Liver (tissue), 9 donors: ENCODE measurements around the gene CEACAM16. TPM values are rescaled to one million over a fixed set of nuclear protein-coding genes. Genes with fewer than 3 reads are reported as not detected.

ENCODE experiments used
- DNase-seq: peaks from one replicate; pipeline ENCODE4 v3.0.0-alpha.2; 2017; ENCODE audit warnings: low spot score
- H3K27ac ChIP-seq, 2 donors: one replicate each; pipeline ENCODE4 v1.7.0; 2013; ENCODE audit warnings: inconsistent platforms in 2 of 2, low read length in 2 of 2, control low read depth in 1 of 2, low read depth in 1 of 2, mild to moderate bottlenecking in 1 of 2
- H3K27me3 ChIP-seq, 4 donors: one replicate each; pipeline versions ENCODE4 v1.6.1 to v1.7.0; 2013; ENCODE audit warnings: low read length in 3 of 4, inconsistent platforms in 1 of 4, mild to moderate bottlenecking in 1 of 4, moderate library complexity in 1 of 4; ENCODE audit not compliant: control insufficient read depth in 4 of 4, insufficient read depth in 4 of 4
- H3K36me3 ChIP-seq, 4 donors: one replicate each; pipeline versions ENCODE4 v1.6.1 to v1.7.0; 2013; ENCODE audit warnings: low read length in 3 of 4, mild to moderate bottlenecking in 3 of 4, low read depth in 1 of 4, moderate library complexity in 1 of 4; ENCODE audit not compliant: control insufficient read depth in 4 of 4, insufficient read depth in 3 of 4
- H3K4me1 ChIP-seq, 4 donors: one replicate each; pipeline versions ENCODE4 v1.6.1 to v1.7.0; 2013; ENCODE audit warnings: low read length in 3 of 4, mild to moderate bottlenecking in 3 of 4, moderate library complexity in 1 of 4; ENCODE audit not compliant: control insufficient read depth in 4 of 4, insufficient read depth in 4 of 4
- H3K4me3 ChIP-seq, 3 donors: one replicate each; pipeline versions ENCODE4 v1.6.1 to v1.7.0; 2013; ENCODE audit warnings: low read length in 3 of 3, control low read depth in 1 of 3, low read depth in 1 of 3, mild to moderate bottlenecking in 1 of 3
- H3K9ac ChIP-seq, 2 donors: one replicate each; pipeline ENCODE4 v1.7.0; 2013; ENCODE audit warnings: low read length in 2 of 2, mild to moderate bottlenecking in 2 of 2, moderate library complexity in 2 of 2, control low read depth in 1 of 2, low read depth in 1 of 2
- H3K9me3 ChIP-seq, 4 donors: one replicate each; pipeline versions ENCODE4 v1.6.1 to v1.7.0; 2013; ENCODE audit warnings: low read length in 3 of 4; ENCODE audit not compliant: control insufficient read depth in 4 of 4
- CTCF ChIP-seq: fragments of 150-350 bp; IDR thresholded peaks from 2 replicates; pipeline ENCODE4 v1.5.1; 2017; ENCODE audit warnings: improper control_type of control experiment, low read depth, low read length; ENCODE audit not compliant: missing input control
- EGR1 ChIP-seq, 2 donors: IDR thresholded peaks; 2 replicates each; pipeline ENCODE4 v1.6.1; 2016 to 2018; ENCODE audit warnings: antibody characterized with exemption in 2 of 2, low read depth in 2 of 2
- FOXA1 ChIP-seq: IDR thresholded peaks from 2 replicates; pipeline ENCODE4 v1.6.1; 2016; ENCODE audit warnings: antibody characterized with exemption
- FOXA2 ChIP-seq: IDR thresholded peaks from 2 replicates; pipeline ENCODE4 v1.6.1; 2016; ENCODE audit warnings: antibody characterized with exemption
- GABPA ChIP-seq, 2 donors: IDR thresholded peaks in 1 of 2; conservative IDR thresholded peaks in 1 of 2; 2 replicates each; pipeline ENCODE4 v1.6.1; 2016; ENCODE audit warnings: antibody characterized with exemption in 2 of 2, mild to moderate bottlenecking in 1 of 2, moderate library complexity in 1 of 2
- HNF4A ChIP-seq, 2 donors: conservative IDR thresholded peaks; 2 replicates each; pipeline ENCODE4 v1.6.1; 2016; ENCODE audit warnings: antibody characterized with exemption in 2 of 2, mild to moderate bottlenecking in 2 of 2
- HNF4G ChIP-seq: IDR thresholded peaks from 2 replicates; pipeline ENCODE4 v1.6.1; 2016; ENCODE audit warnings: antibody characterized with exemption
- JUND ChIP-seq, 2 donors: IDR thresholded peaks; 2 replicates each; pipeline ENCODE4 v1.6.1; 2016; ENCODE audit warnings: antibody characterized with exemption in 2 of 2
- NR2F2 ChIP-seq: IDR thresholded peaks from 2 replicates; pipeline ENCODE4 v1.6.1; 2016; ENCODE audit warnings: antibody characterized with exemption
- RAD21 ChIP-seq, 2 donors: IDR thresholded peaks; 2 replicates each; pipeline ENCODE4 v1.6.1; 2016; ENCODE audit warnings: antibody characterized with exemption in 2 of 2, mild to moderate bottlenecking in 2 of 2
- RXRA ChIP-seq, 2 donors: IDR thresholded peaks; 2 replicates each; pipeline ENCODE4 v1.6.1; 2017 to 2018; ENCODE audit warnings: antibody characterized with exemption in 2 of 2, mild to moderate bottlenecking in 1 of 2
- SP1 ChIP-seq: IDR thresholded peaks from 2 replicates; pipeline ENCODE4 v1.6.1; 2018; ENCODE audit warnings: antibody characterized with exemption, mild to moderate bottlenecking
- TAF1 ChIP-seq: conservative IDR thresholded peaks from 2 replicates; pipeline ENCODE4 v1.6.1; 2016; ENCODE audit warnings: antibody characterized with exemption, mild to moderate bottlenecking
- YY1 ChIP-seq: IDR thresholded peaks from 2 replicates; pipeline ENCODE4 v1.6.1; 2016; ENCODE audit warnings: antibody characterized with exemption, mild to moderate bottlenecking
- ZBTB33 ChIP-seq: IDR thresholded peaks from 2 replicates; pipeline ENCODE4 v1.6.1; 2016; ENCODE audit warnings: antibody characterized with exemption
- WGBS: extraction: QIAGEN DNeasy Blood & Tissue Kit; methylation state at CpG from one replicate; pipeline ENCODE4 v1.1.7; 2013; 5-methylcytosine and 5-hydroxymethylcytosine counted together
- polyA plus RNA-seq, 2 donors: library from polyadenylated mRNA; stranded (reverse) in 1 of 2; unstranded in 1 of 2; fragments of 200-250 nt in 1 of 2; fragments of >200 nt in 1 of 2; fragmentation: Nextera tagmentation in 1 of 2; extraction: Ambion mirVana in 1 of 2; gene quantifications; one replicate each; pipeline versions ENCODE4 v1.2.1 to v1.2.3, GENCODE V29; 2013 to 2015
- total RNA-seq, 2 donors: library from RNA; depleted of rRNA; stranded (reverse); fragments of >200 nt; gene quantifications; one replicate each; pipeline ENCODE4 v1.2.3, GENCODE V29; 2014
- TF ChIP-seq, protein P1 (sequence below): IDR thresholded peaks from 2 replicates; pipeline ENCODE4 v1.6.1; 2016; ENCODE audit warnings: antibody characterized with exemption
- TF ChIP-seq, protein P2 (sequence below): IDR thresholded peaks from 2 replicates; pipeline ENCODE4 v1.6.1; 2016; ENCODE audit warnings: antibody characterized with exemption
- TF ChIP-seq, protein P3 (sequence below): IDR thresholded peaks from 2 replicates; pipeline ENCODE4 v1.6.1; 2016; ENCODE audit warnings: antibody characterized with exemption, mild to moderate bottlenecking
- donor health status: healthy.
- donor health status: healthy.
- donor health status: healthy.
- donor health status: healthy.
- donor health status: healthy.

Gene CEACAM16
- total and polyA plus RNA-seq, 4 donors = 0.09 TPM; not detected in 3

GRCh38 chr19:44706506-44707236 is 7.7 kb downstream of the CEACAM16 start (continued):
- TF ChIP-seq SP1 (no peak), RXRA (IDR thresholded peaks at IDR 0.05) (no peak), TAF1 (no peak), RAD21 (IDR thresholded peaks at IDR 0.05) (no peak), YY1 (no peak), JUND (IDR thresholded peaks at IDR 0.05) (no peak), CTCF (no peak), EGR1 (IDR thresholded peaks at IDR 0.05; ENCODE audit: low read depth in 2 of 2) (no peak)
- TF ChIP-seq, protein P1, sequence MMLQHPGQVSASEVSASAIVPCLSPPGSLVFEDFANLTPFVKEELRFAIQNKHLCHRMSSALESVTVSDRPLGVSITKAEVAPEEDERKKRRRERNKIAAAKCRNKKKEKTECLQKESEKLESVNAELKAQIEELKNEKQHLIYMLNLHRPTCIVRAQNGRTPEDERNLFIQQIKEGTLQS = no peak

DNA sequence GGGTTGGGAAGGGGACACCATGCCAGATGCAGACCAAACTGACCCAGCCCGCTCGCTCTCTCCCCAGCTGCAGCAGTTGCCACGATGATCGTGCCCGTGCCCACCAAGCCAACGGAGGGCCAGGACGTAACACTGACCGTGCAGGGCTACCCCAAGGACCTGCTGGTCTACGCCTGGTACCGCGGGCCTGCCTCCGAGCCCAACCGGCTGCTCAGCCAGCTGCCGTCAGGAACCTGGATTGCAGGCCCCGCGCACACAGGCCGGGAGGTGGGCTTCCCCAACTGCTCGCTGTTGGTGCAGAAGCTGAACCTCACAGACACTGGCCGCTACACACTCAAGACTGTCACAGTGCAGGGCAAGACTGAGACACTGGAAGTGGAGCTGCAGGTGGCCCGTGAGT is 8.8 kb downstream of the CEACAM16 start:
- no peak for DNase-seq
- Histone ChIP-seq H3K36me3 (peaks cover 0 to 2% (median 0%) of the 10 kb centered on the region in 4 donors), H3K9ac (no peak overlapping the region), H3K4me3 (no peak overlapping the region), H3K27me3 (no peaks in the 10 kb centered on the region), H3K27ac (no peak overlapping the region), H3K9me3 (no peaks in the 10 kb centered on the region), H3K4me1 (no peaks in the 10 kb centered on the region)
- whole genome bisulfite sequencing = 96% methylated on average over 20 of the region's 20 CpGs
- TF ChIP-seq ZBTB33 = no peak
- no peak for TF ChIP-seq FOXA1
- TF ChIP-seq HNF4A (conservative IDR thresholded peaks at IDR 0.05) = no peak
- TF ChIP-seq GABPA (IDR thresholded peaks at IDR 0.05 in 1 of 2, conservative IDR thresholded peaks at IDR 0.05 in 1 of 2) = no peak
- TF ChIP-seq FOXA2 = no peak
- TF ChIP-seq HNF4G = no peak
- no peak for TF ChIP-seq CTCF
- TF ChIP-seq, protein P2, sequence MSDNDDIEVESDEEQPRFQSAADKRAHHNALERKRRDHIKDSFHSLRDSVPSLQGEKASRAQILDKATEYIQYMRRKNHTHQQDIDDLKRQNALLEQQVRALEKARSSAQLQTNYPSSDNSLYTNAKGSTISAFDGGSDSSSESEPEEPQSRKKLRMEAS = no peak
- TF ChIP-seq EGR1 (IDR thresholded peaks at IDR 0.05; ENCODE audit: low read depth in 2 of 2) = no peak
- TF ChIP-seq YY1 = no peak
- TF ChIP-seq, protein P1 = no peak
- TF ChIP-seq RAD21 (IDR thresholded peaks at IDR 0.05) = no peak
- TF ChIP-seq, protein P3, sequence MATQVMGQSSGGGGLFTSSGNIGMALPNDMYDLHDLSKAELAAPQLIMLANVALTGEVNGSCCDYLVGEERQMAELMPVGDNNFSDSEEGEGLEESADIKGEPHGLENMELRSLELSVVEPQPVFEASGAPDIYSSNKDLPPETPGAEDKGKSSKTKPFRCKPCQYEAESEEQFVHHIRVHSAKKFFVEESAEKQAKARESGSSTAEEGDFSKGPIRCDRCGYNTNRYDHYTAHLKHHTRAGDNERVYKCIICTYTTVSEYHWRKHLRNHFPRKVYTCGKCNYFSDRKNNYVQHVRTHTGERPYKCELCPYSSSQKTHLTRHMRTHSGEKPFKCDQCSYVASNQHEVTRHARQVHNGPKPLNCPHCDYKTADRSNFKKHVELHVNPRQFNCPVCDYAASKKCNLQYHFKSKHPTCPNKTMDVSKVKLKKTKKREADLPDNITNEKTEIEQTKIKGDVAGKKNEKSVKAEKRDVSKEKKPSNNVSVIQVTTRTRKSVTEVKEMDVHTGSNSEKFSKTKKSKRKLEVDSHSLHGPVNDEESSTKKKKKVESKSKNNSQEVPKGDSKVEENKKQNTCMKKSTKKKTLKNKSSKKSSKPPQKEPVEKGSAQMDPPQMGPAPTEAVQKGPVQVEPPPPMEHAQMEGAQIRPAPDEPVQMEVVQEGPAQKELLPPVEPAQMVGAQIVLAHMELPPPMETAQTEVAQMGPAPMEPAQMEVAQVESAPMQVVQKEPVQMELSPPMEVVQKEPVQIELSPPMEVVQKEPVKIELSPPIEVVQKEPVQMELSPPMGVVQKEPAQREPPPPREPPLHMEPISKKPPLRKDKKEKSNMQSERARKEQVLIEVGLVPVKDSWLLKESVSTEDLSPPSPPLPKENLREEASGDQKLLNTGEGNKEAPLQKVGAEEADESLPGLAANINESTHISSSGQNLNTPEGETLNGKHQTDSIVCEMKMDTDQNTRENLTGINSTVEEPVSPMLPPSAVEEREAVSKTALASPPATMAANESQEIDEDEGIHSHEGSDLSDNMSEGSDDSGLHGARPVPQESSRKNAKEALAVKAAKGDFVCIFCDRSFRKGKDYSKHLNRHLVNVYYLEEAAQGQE = no peak
- no peak for TF ChIP-seq JUND (IDR thresholded peaks at IDR 0.05)
- no peak for TF ChIP-seq NR2F2
- TF ChIP-seq RXRA (IDR thresholded peaks at IDR 0.05) = no peak
- TF ChIP-seq SP1 = no peak
- TF ChIP-seq TAF1 = no peak
